ENCODE measurements around the gene ARL3.
"Not testable (repeated sequence)": the region's sequence is repeated elsewhere in the genome, so short reads cannot be mapped to it uniquely, and the experiment has no call there.

ARL3 gene

DNA sequence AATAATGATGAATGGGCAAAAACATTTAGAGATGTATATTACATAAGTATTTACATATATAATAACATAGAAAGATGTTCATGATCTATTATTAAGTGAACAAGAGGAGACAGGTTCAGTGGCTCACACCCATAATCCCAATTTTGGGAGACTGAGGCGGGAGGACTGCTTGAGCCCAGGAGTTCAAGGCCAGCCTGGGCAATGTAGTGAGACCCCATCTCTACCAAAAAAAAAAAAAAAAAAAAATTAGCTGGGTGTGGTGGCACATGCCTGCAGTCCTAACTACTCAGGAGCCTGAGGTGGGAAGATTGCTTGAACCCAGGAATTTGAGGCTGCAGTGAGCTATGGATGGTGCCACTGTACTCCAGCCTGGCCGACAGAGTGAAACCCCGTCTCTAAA lies 12.4 kb downstream of the ARL3 start:
- no peak for DNase-seq

- no peak for DNase-seq
Observed at GRCh38 chr10:102701272-102701671, 12.9 kb downstream of the ARL3 start.

- DNase-seq = no peak
Observed at GRCh38 chr10:102698894-102699293, 15.3 kb downstream of the ARL3 start.

GRCh38 chr10:102696736-102697135 lies 17.5 kb downstream of the ARL3 start:
- no peak for DNase-seq

DNA sequence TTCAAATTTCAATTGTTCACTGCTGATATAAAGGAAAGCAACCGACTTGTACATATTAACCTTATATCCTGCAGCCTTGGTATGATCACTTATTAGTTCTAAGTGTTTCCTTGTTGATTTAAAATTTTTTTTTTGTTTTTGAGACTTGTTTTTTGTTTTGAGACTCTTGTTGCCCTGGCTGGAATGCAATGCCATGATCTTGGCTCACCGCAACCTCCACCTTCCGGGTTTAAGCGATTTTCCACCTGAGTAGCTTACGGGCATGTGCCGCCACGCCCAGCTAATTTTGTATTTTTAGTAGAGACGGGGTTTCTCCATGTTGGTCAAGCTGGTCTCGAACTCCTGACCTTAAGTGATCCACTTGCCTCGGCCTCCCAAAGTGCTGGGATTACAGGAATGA lies 18.8 kb downstream of the ARL3 start:
- not testable (repeated sequence) for DNase-seq

GRCh38 chr10:102691285-102692066 lies 22.7 kb downstream of the ARL3 start:
- DNase-seq = no peak

- DNase-seq = no peak
Observed at GRCh38 chr10:102683736-102684135, 30.5 kb downstream of the ARL3 start.

GRCh38 chr10:102682981-102683380 lies 31.2 kb downstream of the ARL3 start:
- DNase-seq = no peak

GRCh38 chr10:102682416-102682815 lies 31.8 kb downstream of the ARL3 start:
- no peak for DNase-seq

GRCh38 chr10:102681696-102682095 lies 32.5 kb downstream of the ARL3 start:
- DNase-seq = no peak

GRCh38 chr10:102679596-102679995 lies 34.6 kb downstream of the ARL3 start:
- no peak for DNase-seq

- DNase-seq = no peak
Observed at GRCh38 chr10:102678842-102679289, 35.3 kb downstream of the ARL3 start.

- no peak for DNase-seq
Observed at GRCh38 chr10:102678068-102678400, 36.2 kb downstream of the ARL3 start.

DNA sequence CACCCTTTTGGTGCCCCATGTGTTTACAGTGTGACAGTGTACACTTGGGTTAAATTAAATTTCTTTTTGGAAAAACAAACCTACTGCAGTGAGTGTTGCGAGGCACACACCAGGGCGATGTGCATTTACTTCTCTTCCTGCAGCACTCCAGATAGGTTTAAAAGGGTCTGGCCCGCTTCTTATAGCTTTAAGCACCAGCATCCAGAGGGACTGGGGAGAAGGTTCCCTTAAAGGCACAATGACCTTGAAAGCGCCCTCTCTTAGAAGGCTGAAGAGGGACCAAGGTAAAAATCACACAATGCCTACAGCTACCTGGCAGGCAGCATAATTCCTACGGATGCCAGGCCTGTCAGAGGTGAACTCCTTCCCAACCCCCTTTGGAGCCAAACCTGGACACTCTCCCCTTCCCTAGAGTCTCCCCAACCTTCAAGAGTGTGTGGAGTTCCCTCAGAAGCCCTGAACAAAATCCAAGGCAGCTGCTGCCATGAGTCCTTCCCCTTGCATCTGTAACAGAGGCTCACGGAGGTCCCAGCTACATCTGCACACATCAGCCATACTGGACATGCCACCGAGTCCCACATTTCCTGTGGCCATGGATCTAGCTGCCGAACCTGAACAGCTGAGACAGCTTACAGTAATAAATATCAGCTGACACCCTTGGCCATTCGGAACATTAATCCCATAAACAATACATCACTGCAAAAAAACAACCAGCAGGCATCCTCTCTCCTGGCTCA lies 36.7 kb downstream of the ARL3 start:
- no peak for DNase-seq

DNA sequence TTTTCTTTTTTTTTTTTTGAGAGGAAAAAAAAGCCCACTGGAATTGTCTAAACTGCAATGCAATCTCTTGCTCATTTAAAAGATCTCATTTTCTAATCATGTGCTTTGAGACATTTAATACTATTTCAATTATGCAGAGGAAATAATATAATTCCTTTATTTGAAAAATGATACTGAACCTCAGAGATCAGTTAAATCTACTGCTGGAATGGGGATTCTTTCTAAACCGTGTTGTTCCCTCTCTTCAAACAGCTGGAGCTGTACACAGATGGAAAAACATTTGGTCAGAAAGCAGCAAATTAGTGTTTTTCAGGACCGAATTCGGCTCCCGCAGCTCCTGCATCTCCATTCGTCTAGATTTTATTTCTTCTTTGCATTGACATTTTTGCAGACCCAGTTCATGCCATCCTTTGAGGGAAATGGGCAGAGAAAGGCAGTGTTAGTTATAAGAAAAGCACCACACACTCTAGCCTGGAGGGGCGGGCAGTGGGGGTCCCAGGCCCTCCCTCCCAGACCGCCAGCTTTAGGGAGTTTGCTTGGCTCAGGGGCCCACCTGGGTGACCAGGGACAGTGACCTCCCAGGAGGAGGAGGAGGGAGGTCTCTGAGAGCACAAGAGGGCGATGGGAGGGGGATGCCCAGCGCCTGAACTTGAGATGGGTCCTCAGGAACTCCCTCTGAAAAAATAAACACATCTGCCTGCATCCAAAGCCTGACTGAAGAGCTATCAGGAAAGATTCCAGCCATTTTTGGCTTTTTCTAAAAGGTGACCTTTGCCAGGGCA lies 37.5 kb downstream of the ARL3 start:
- DNase-seq = no peak

- DNase-seq = no peak
Observed at GRCh38 chr10:102675666-102676533, 38.3 kb downstream of the ARL3 start.

DNA sequence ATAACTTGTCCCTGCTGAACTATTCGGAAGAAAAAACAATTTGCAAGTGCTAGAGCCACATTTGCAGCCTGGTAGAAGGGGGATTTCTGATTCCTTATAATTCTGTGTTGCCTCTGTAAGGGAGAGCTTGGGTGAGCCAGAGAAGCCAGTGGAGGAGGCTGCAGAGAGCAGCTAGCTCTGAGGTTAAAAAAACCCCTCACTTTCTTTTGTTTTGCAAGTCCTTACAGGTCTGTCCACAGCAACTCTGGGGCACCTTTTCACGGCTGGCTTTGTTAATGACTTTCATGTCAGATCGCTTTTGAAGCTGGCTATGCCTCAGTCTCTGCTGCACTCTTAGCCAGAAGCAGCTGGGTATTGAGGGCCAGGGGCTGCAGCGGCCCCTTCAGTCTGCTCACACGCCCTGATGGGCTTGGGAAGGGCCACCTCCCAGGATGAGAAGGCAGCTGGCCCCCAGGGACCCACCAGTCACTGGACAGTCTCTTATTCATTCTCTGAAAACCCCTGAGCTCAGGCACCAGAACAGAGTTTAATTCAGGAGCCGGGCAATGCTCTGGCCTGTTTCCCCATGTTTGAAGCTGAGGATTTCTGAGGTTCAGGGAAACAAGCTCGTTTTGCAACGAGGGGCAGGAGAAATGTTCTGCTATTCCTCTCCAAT lies 39.1 kb downstream of the ARL3 start:
- no peak for DNase-seq

GRCh38 chr10:102674566-102674965 lies 39.6 kb downstream of the ARL3 start:
- no peak for DNase-seq

- peak; percentile 58 for DNase-seq
Observed at GRCh38 chr10:102673819-102674511, 40.2 kb downstream of the ARL3 start.

- no peak for DNase-seq
Observed at GRCh38 chr10:102673236-102673818, 40.9 kb downstream of the ARL3 start.

- no peak for DNase-seq
Observed at GRCh38 chr10:102670871-102671434, 43.2 kb downstream of the ARL3 start.
